Measurements from ENCODE around the gene ANKRD13B. TPM values are rescaled to one million over a fixed set of nuclear protein-coding genes. Genes with fewer than 3 reads are reported as not detected.

ANKRD13B gene
- total and polyA plus RNA-seq, 2 of the 13 experiments (the other 11 are each of a cell fraction or from before 2014, with no cell fraction given): 1.7 to 1.8 TPM

DNA sequence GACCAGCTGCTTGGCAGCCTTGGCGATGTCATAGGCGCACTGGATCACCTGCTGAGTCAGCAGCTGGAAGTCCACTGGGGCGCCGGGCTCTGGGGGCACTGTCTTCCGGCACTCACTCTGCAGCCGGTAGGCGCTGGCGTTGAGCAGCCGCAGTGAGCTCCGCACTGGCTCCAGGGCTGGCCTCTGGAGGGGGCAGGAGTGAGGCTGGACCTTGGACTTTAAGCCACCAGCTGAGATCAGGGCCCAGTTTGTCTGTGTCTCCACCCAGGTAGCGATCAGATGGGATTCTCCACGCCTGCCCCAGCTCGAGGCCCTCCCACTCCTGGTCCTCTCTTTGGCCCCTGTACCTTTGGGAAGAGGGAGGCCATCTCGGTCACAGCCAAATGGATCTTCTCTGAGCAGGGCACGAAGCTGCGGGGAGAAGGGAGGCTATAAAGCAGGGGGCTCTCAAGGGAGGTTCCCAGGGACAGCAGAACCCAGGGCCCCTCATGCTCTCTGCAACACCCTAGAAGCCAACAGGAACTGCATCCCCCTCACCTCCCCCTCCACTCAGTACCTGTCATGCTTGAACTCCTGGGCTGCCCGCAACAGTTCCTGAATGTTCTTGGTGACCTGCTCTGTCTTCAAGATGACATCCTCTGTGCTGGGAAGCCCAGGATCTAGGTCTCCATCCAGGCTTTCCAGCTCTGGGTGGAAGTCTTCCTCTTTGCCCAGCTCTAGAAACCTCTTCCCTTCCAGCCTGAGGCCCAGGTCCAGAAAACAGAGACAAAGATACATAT, 18.0 kb upstream of the ANKRD13B start (continued):
- TF ChIP-seq, protein P1, sequence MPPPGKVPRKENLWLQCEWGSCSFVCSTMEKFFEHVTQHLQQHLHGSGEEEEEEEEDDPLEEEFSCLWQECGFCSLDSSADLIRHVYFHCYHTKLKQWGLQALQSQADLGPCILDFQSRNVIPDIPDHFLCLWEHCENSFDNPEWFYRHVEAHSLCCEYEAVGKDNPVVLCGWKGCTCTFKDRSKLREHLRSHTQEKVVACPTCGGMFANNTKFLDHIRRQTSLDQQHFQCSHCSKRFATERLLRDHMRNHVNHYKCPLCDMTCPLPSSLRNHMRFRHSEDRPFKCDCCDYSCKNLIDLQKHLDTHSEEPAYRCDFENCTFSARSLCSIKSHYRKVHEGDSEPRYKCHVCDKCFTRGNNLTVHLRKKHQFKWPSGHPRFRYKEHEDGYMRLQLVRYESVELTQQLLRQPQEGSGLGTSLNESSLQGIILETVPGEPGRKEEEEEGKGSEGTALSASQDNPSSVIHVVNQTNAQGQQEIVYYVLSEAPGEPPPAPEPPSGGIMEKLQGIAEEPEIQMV (CRISPR knock-in tag; IDR thresholded peaks at IDR 0.05; ENCODE audit: low read depth): peak; percentile 55; the same call in 1 of the 2 replicates
- TF ChIP-seq ZNF614 (CRISPR knock-in tag; IDR thresholded peaks at IDR 0.05; ENCODE audit: borderline replicate concordance) (peak; percentile 72; the same call in 1 of the 2 replicates), BORCS8-MEF2B (CRISPR knock-in tag; IDR thresholded peaks at IDR 0.05) (peak; percentile 81), MIER3 (CRISPR knock-in tag; IDR thresholded peaks at IDR 0.05; ENCODE audit: borderline replicate concordance) (peak; percentile 53; the same call in 1 of the 2 replicates), NR2F2 (IDR thresholded peaks at IDR 0.05; ENCODE audit: borderline replicate concordance, low read depth) (no peak), ARID2 (CRISPR knock-in tag; IDR thresholded peaks at IDR 0.05; ENCODE audit: borderline replicate concordance) (0 out of 2 replicates have a peak, but pooled peaks have one; percentile 43), RARA (CRISPR knock-in tag; IDR thresholded peaks at IDR 0.05) (peak; percentile 47), MXD4 (CRISPR knock-in tag; IDR thresholded peaks at IDR 0.05) (peak; percentile 63), KAT8 (CRISPR knock-in tag; IDR thresholded peaks at IDR 0.05) (peak; percentile 73), RBM39 (IDR thresholded peaks at IDR 0.05; ENCODE audit: low read depth, low read length, poor library complexity, severe bottlenecking) (peak; percentile 27), ZNF432 (CRISPR knock-in tag; IDR thresholded peaks at IDR 0.05; ENCODE audit: borderline replicate concordance) (no peak), ZNF501 (CRISPR knock-in tag; IDR thresholded peaks at IDR 0.05) (peak; percentile 62; the same call in 1 of the 2 replicates)
- TF ChIP-seq, protein P2, sequence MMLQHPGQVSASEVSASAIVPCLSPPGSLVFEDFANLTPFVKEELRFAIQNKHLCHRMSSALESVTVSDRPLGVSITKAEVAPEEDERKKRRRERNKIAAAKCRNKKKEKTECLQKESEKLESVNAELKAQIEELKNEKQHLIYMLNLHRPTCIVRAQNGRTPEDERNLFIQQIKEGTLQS (CRISPR knock-in tag; IDR thresholded peaks at IDR 0.05): peak; percentile 47; the same call in 1 of the 2 replicates
- TF ChIP-seq, protein P3, sequence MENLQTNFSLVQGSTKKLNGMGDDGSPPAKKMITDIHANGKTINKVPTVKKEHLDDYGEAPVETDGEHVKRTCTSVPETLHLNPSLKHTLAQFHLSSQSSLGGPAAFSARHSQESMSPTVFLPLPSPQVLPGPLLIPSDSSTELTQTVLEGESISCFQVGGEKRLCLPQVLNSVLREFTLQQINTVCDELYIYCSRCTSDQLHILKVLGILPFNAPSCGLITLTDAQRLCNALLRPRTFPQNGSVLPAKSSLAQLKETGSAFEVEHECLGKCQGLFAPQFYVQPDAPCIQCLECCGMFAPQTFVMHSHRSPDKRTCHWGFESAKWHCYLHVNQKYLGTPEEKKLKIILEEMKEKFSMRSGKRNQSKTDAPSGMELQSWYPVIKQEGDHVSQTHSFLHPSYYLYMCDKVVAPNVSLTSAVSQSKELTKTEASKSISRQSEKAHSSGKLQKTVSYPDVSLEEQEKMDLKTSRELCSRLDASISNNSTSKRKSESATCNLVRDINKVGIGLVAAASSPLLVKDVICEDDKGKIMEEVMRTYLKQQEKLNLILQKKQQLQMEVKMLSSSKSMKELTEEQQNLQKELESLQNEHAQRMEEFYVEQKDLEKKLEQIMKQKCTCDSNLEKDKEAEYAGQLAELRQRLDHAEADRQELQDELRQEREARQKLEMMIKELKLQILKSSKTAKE (CRISPR knock-in tag; IDR thresholded peaks at IDR 0.05; ENCODE audit: borderline replicate concordance): peak; percentile 35; the same call in 1 of the 2 replicates
- TF ChIP-seq, protein P4, sequence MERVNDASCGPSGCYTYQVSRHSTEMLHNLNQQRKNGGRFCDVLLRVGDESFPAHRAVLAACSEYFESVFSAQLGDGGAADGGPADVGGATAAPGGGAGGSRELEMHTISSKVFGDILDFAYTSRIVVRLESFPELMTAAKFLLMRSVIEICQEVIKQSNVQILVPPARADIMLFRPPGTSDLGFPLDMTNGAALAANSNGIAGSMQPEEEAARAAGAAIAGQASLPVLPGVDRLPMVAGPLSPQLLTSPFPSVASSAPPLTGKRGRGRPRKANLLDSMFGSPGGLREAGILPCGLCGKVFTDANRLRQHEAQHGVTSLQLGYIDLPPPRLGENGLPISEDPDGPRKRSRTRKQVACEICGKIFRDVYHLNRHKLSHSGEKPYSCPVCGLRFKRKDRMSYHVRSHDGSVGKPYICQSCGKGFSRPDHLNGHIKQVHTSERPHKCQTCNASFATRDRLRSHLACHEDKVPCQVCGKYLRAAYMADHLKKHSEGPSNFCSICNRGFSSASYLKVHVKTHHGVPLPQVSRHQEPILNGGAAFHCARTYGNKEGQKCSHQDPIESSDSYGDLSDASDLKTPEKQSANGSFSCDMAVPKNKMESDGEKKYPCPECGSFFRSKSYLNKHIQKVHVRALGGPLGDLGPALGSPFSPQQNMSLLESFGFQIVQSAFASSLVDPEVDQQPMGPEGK (CRISPR knock-in tag; IDR thresholded peaks at IDR 0.05): peak; percentile 79
- TF ChIP-seq, protein P5, sequence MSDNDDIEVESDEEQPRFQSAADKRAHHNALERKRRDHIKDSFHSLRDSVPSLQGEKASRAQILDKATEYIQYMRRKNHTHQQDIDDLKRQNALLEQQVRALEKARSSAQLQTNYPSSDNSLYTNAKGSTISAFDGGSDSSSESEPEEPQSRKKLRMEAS (IDR thresholded peaks at IDR 0.05): peak; percentile 75
- TF ChIP-seq, protein P6, sequence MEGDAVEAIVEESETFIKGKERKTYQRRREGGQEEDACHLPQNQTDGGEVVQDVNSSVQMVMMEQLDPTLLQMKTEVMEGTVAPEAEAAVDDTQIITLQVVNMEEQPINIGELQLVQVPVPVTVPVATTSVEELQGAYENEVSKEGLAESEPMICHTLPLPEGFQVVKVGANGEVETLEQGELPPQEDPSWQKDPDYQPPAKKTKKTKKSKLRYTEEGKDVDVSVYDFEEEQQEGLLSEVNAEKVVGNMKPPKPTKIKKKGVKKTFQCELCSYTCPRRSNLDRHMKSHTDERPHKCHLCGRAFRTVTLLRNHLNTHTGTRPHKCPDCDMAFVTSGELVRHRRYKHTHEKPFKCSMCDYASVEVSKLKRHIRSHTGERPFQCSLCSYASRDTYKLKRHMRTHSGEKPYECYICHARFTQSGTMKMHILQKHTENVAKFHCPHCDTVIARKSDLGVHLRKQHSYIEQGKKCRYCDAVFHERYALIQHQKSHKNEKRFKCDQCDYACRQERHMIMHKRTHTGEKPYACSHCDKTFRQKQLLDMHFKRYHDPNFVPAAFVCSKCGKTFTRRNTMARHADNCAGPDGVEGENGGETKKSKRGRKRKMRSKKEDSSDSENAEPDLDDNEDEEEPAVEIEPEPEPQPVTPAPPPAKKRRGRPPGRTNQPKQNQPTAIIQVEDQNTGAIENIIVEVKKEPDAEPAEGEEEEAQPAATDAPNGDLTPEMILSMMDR (CRISPR knock-in tag; IDR thresholded peaks at IDR 0.05): peak; percentile 65
- TF ChIP-seq, protein P7, sequence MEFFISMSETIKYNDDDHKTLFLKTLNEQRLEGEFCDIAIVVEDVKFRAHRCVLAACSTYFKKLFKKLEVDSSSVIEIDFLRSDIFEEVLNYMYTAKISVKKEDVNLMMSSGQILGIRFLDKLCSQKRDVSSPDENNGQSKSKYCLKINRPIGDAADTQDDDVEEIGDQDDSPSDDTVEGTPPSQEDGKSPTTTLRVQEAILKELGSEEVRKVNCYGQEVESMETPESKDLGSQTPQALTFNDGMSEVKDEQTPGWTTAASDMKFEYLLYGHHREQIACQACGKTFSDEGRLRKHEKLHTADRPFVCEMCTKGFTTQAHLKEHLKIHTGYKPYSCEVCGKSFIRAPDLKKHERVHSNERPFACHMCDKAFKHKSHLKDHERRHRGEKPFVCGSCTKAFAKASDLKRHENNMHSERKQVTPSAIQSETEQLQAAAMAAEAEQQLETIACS (CRISPR knock-in tag; IDR thresholded peaks at IDR 0.05): peak; percentile 30; the same call in 1 of the 2 replicates

Data from HepG2 (cell line).